HL-60 (cell line): ENCODE measurements around the gene SANBR.

Source experiments
- DNase-seq, 2 experiments: peaks; one replicate each; pipeline ENCODE4 v3.0.0-alpha.2; 2010 to 2020; ENCODE audit warnings: low read depth in 1 of 2, low spot score in 1 of 2
- H3K27ac ChIP-seq: fragments of 250-450 bp; sonication (Bioruptor Pico); replicated peaks from 2 replicates; pipeline ENCODE4 v1.5.1; 2020; ENCODE audit warnings: mild to moderate bottlenecking, moderate library complexity
- H3K27me3 ChIP-seq: fragments of 250-450 bp; sonication (Bioruptor Pico); 2 replicates; pipeline ENCODE4 v1.5.1; 2021; ENCODE audit warnings: mild to moderate bottlenecking, moderate library complexity; ENCODE audit not compliant: insufficient read depth, poor library complexity, severe bottlenecking
- H3K4me3 ChIP-seq: replicated peaks from 2 replicates; pipeline ENCODE4 v1.5.1; 2011; ENCODE audit warnings: mild to moderate bottlenecking, control low read depth, low read length; ENCODE audit not compliant: insufficient read depth
- CTCF ChIP-seq: IDR thresholded peaks from one replicate; pipeline ENCODE4 v1.5.1; 2011; ENCODE audit warnings: low read length, control low read depth, inconsistent platforms; ENCODE audit not compliant: insufficient read depth
- GABPA ChIP-seq: IDR thresholded peaks from 2 replicates; pipeline ENCODE4 v1.6.1; 2012; ENCODE audit warnings: low read depth
- POLR2AphosphoS5 ChIP-seq: IDR thresholded peaks from 2 replicates; pipeline ENCODE4 v1.6.1; 2012; ENCODE audit warnings: low read depth
- REST ChIP-seq: IDR thresholded peaks from 2 replicates; pipeline ENCODE4 v1.6.1; 2012; ENCODE audit warnings: low read depth; ENCODE audit not compliant: insufficient replicate concordance
- SPI1 ChIP-seq: IDR thresholded peaks from 2 replicates; pipeline ENCODE4 v1.6.1; 2012; ENCODE audit warnings: low read depth, mild to moderate bottlenecking, borderline replicate concordance

SANBR gene

DNA sequence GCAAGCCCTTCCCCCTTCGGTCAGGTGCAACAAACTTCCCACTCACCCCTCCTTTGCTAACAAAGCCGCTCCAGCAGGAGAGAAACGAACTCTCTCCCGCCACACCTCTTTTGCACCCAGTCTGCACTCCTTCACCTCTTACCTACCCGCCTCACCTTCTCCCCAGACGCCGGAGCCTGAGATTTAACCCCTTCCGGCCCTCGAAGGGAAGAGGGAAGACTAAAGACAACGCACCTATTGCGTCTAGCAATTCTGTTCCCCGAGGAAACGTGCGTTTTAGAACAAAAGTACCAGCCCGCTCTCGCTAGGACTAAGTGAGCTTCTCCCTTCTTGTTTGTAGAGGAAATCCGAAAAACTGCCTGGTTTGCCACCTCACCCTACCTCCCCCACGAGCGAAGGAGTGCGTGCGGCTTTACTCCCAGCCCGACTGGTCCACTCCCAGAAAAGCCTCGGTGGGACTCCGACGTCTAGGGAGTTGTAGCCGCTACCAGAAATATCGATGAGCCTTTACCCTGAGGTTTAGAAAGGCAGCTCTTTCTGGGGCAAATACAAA is 48.6 kb upstream of the SANBR start:
- Histone ChIP-seq H3K27me3 (no peaks in the 10 kb centered on the region), H3K27ac (peak overlapping the region; percentile 94), H3K4me3 (peak overlapping the region; percentile 79)
- TF ChIP-seq SPI1 (peak; percentile 26; the same call in 1 of the 2 replicates), CTCF (no peak), GABPA (peak; percentile 96), POLR2AphosphoS5 (no peak), REST (peak; percentile 67)
- peak; percentile 63 to 82 for DNase-seq

GRCh38 chr2:61017556-61018317 is 47.9 kb upstream of the SANBR start, which contains the start of the genes PEX13 and PUS10:
Gene PEX13, plus strand, starts transcription at chr2:61017720. Its CDS starts 40 bp downstream, at chr2:61017760.
Gene PUS10, minus strand, starts transcription at chr2:61018255. Its CDS starts 6,365 bp downstream, at chr2:61011890.
- Histone ChIP-seq H3K4me3 (peak within 1 kb of the TSS; percentile 79), H3K27ac (peak within 1 kb of the TSS; percentile 94), H3K27me3 (no peaks in the 10 kb centered on the region)
- no peak for TF ChIP-seq SPI1
- DNase-seq, result peak; percentile 65 to 81

GRCh38 chr2:61018318-61018755 is 47.3 kb upstream of the SANBR start:
- no peak for TF ChIP-seq GABPA
- no peak for TF ChIP-seq REST
- no peak for DNase-seq
- H3K4me3 ChIP-seq, result peak overlapping the region; percentile 79
- H3K27me3 ChIP-seq, result no peaks in the 10 kb centered on the region
- peak overlapping the region; percentile 94 for H3K27ac ChIP-seq

DNA sequence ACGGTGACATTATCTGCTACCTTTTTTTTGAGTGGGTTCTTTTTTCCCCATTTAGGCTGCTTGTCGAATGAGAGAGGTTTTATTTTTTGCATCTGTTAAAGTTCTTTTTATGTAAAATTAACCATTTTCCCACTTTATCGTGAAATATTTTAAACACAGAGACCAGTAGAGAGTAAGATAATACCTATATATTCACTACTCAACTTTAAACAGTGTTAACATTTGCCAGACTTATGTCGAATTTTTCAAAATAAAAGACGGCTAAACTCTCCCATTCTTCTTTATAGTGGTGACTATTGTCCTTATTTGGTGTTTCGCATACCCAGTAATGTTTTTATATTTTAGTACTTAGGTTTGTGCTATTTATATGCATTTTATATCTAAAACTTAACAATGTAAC is 46.9 kb upstream of the SANBR start:
- peak overlapping the region; percentile 94 for H3K27ac ChIP-seq
- no peak for DNase-seq

More for the DNA sequence above, 46.9 kb upstream of the SANBR start:
- H3K27me3 ChIP-seq, result no peaks in the 10 kb centered on the region
- peak overlapping the region; percentile 79 for H3K4me3 ChIP-seq
- TF ChIP-seq SPI1, result no peak
- no peak for TF ChIP-seq REST
- no peak for TF ChIP-seq POLR2AphosphoS5
- TF ChIP-seq GABPA, result no peak
- TF ChIP-seq CTCF, result no peak
